Ectodermal cell (in vitro differentiated cells): Measurements from ENCODE around the gene CIAPIN1.

ENCODE experiments used
- H3K27ac ChIP-seq: 2 replicates; pipeline ENCODE4 v1.7.0; 2013; ENCODE audit warnings: mild to moderate bottlenecking, low read depth, low read length; ENCODE audit not compliant: insufficient read depth, poor library complexity, severe bottlenecking
- H3K27me3 ChIP-seq: 2 replicates; pipeline ENCODE4 v1.7.0; 2013; ENCODE audit warnings: mild to moderate bottlenecking, low read length; ENCODE audit not compliant: insufficient read depth, control insufficient read depth, poor library complexity, severe bottlenecking
- H3K36me3 ChIP-seq: one replicate; pipeline ENCODE4 v1.7.0; 2013; ENCODE audit warnings: low read length; ENCODE audit not compliant: control insufficient read depth, insufficient read depth
- H3K4me1 ChIP-seq: one replicate; pipeline ENCODE4 v1.7.0; 2013; ENCODE audit warnings: low read length; ENCODE audit not compliant: control insufficient read depth, insufficient read depth
- H3K4me3 ChIP-seq: 2 replicates; pipeline ENCODE4 v1.7.0; 2013; ENCODE audit warnings: low read depth, low read length, control low read depth; ENCODE audit not compliant: insufficient read depth
- H3K9me3 ChIP-seq: 2 replicates; pipeline ENCODE4 v1.7.0; 2013; ENCODE audit warnings: mild to moderate bottlenecking, low read length, moderate library complexity; ENCODE audit not compliant: control insufficient read depth
- WGBS, 2 experiments: methylation state at CpG; one replicate each; pipeline ENCODE4 v1.1.7; 2013; ENCODE audit warnings: missing lambda C conversion rate in 2 of 2; 5-methylcytosine and 5-hydroxymethylcytosine counted together

The CIAPIN1 gene

GRCh38 chr16:57475711-57476339 is 28.6 kb upstream of the CIAPIN1 start:
- 6 to 12% methylated on average over 12 of the region's 12 CpGs for WGBS, 2 experiments
- no peak overlapping the region for H3K4me3 ChIP-seq
- no peak overlapping the region for H3K27ac ChIP-seq
- peaks cover 40% of the 10 kb centered on the region for H3K4me1 ChIP-seq
- no peaks in the 10 kb centered on the region for H3K27me3 ChIP-seq
- H3K9me3 ChIP-seq, result no peaks in the 10 kb centered on the region
- peaks cover 2% of the 10 kb centered on the region for H3K36me3 ChIP-seq

DNA sequence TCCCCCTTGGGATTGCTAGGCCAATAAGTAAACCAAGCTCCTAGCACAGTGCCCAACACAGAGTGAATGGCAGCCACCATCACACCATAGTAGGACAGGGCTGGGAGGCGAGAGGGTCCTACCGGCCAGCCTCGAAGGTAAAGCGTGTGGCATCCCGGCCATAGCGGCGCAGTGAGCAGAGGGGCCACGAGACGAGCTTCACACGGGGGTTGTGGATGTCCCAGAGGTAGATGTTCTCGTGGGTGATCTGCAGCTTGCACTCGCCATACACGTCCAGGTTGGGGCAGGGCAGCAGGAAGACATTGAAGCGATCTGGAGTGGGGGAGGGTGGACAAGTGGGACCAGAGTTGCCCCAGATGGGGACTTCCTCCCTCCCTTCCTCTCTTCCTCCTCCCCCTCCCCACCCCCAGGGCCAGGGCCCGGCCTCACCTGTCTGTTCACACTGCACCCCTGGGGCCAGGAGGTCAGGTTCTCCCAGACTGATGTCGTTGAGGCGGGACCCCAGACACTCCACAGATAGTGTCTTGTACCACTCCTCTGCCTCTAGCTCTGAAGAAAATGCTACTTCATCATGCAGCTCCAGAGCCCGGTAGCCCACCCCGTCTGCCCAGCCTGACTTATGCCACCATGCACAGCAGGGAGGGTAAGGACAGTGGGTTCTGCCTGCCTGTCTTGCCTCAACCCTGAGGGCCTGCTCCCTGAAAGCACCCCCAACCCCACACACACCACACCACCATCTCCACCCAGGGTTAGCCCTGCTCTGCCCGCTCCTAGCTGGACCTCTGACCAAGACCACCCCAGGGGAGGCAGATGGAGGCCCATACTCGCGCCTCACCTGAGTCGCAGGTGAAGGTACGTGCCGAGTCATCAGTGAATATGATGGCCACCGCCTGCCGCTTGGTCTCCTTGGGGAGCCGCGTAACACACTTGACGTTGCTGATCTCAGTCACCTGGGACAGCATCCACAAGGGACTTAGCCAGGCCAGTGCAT is 27.8 kb upstream of the CIAPIN1 start:
- no peak overlapping the region for H3K27ac ChIP-seq
- peaks cover 36% of the 10 kb centered on the region for H3K4me1 ChIP-seq
- no peaks in the 10 kb centered on the region for H3K27me3 ChIP-seq
- 89 to 90% methylated on average over 30 of the region's 30 CpGs for WGBS, 2 experiments
- no peaks in the 10 kb centered on the region for H3K9me3 ChIP-seq
- H3K4me3 ChIP-seq, result no peak overlapping the region
- H3K36me3 ChIP-seq, result peaks cover 11% of the 10 kb centered on the region

- WGBS, 2 experiments, result 92 to 96% methylated on average over 8 of the region's 8 CpGs
- H3K4me1 ChIP-seq, result peaks cover 26% of the 10 kb centered on the region
- no peaks in the 10 kb centered on the region for H3K9me3 ChIP-seq
- peaks cover 19% of the 10 kb centered on the region for H3K36me3 ChIP-seq
- H3K27ac ChIP-seq, result no peak overlapping the region
- no peaks in the 10 kb centered on the region for H3K27me3 ChIP-seq
- H3K4me3 ChIP-seq, result no peak overlapping the region
Measured at GRCh38 chr16:57473906-57474305, 26.7 kb upstream of the CIAPIN1 start.

DNA sequence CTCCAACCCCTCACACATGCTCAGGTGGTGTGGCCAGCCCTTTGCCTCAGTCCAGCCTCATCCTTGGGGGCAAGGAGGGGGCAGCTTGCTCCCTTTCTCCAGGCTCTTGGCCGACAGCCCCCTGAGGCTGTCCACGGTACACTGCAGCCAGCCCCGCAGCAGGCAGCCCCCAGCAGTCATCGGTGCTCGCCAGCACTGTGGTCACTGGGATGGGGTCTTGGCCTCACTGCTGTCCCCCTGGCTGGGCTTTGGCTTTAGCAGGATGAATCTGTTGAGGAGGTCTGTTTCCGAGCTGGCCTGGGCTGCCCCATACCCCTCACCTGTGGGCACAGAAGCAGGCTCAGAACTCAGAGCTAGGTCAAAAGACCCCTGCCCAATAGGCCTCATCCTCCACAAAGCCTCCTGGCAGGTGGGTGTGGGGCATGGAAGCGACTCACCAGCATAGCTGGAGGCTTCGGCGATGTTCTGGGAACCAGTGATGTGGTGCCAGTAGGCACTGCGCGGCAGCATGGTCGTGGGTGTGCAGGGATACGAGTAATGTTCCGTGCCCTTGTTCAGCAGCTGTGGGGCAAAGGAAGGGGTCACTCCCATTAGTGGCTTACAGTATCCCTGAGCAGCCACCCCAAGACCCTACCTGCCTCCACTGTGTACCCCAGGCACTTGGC is 26.1 kb upstream of the CIAPIN1 start:
- peaks cover 26% of the 10 kb centered on the region for H3K4me1 ChIP-seq
- no peaks in the 10 kb centered on the region for H3K27me3 ChIP-seq
- H3K27ac ChIP-seq, result no peak overlapping the region
- H3K4me3 ChIP-seq, result no peak overlapping the region
- H3K9me3 ChIP-seq, result no peaks in the 10 kb centered on the region
- H3K36me3 ChIP-seq, result peaks cover 19% of the 10 kb centered on the region
- 92 to 95% methylated on average over 14 of the region's 14 CpGs for WGBS, 2 experiments

DNA sequence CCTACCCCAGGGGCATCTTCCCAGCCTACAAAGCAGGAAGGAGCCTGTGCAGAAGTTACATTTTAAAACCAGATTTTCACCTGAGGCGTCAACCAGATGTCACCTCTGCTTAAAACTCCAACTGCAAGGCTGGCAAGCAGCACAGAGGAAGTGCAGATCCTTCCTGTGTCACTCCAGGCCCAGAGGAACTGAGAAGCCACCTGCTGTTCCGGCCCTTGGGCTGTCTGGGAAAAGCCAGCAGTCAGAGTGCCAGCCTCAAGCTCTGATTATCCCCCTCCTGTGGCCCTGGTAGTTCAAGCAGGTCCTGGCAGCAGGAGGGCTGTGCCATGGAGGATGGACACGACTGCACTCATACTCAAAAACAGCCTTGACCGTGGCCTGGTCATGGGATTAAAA is 25.5 kb upstream of the CIAPIN1 start:
- H3K4me1 ChIP-seq, result peaks cover 22% of the 10 kb centered on the region
- H3K4me3 ChIP-seq, result no peak overlapping the region
- H3K27me3 ChIP-seq, result no peaks in the 10 kb centered on the region
- H3K9me3 ChIP-seq, result no peaks in the 10 kb centered on the region
- no peak overlapping the region for H3K27ac ChIP-seq
- peaks cover 19% of the 10 kb centered on the region for H3K36me3 ChIP-seq
- WGBS, 2 experiments, result 61 to 78% methylated on average over 3 to 4 of the region's 4 CpGs

GRCh38 chr16:57471852-57472664 is 24.9 kb upstream of the CIAPIN1 start:
- WGBS, 2 experiments, result 46 to 49% methylated on average over 10 of the region's 10 CpGs
- Histone ChIP-seq H3K4me1 (peaks cover 16% of the 10 kb centered on the region), H3K36me3 (peaks cover 19% of the 10 kb centered on the region), H3K4me3 (no peak overlapping the region), H3K27ac (no peak overlapping the region), H3K27me3 (no peaks in the 10 kb centered on the region), H3K9me3 (no peaks in the 10 kb centered on the region)

DNA sequence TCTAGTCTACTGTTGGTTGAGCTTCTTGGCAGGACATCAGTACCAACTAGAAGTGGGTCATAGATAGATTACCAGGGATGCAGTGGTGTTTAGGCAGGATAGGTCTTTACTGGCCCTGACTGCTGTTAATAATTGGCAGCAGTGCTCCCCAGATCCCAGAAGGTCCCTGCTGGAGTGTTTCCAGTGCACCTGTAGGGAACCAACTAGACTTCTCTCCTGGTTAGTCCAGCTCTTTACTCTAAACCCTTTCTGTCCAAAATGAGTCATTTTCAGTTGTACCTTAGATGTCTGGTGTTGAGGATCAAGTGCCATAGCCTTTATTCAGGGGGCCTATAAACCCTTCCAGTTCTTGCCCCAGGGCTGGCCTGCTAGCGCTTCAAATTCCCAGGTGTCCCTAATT is 24.0 kb upstream of the CIAPIN1 start:
- WGBS, 2 experiments, result 92 to 96% methylated on average over 1 of the region's 1 CpG
- Histone ChIP-seq H3K4me1 (peaks cover 7% of the 10 kb centered on the region), H3K27ac (no peak overlapping the region), H3K36me3 (peaks cover 21% of the 10 kb centered on the region), H3K4me3 (no peak overlapping the region), H3K9me3 (no peaks in the 10 kb centered on the region), H3K27me3 (no peaks in the 10 kb centered on the region)

DNA sequence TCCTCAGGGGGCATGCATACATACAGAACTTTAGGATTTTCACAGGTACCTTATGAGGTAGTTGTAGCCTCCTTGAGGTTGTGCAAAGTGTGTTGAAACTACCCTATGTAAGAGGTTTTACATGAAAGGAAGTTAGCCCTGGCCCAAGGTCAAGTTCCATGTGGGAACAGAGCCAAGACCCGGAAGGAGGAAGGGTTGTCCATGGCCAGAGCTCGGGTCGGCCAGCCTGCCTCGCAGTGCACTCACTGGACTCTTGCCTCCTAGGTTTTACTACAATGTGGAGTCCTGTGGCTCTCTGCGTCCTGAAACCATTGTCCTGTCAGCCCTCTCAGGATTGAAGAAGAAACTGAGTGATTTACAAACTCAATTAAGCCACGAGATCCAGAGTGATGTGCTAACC is 23.5 kb upstream of the CIAPIN1 start:
- Histone ChIP-seq H3K4me1 (peaks cover 5% of the 10 kb centered on the region), H3K9me3 (no peaks in the 10 kb centered on the region), H3K27ac (no peak overlapping the region), H3K27me3 (no peaks in the 10 kb centered on the region), H3K36me3 (peaks cover 26% of the 10 kb centered on the region), H3K4me3 (no peak overlapping the region)
- 88 to 89% methylated on average over 6 of the region's 6 CpGs for WGBS, 2 experiments

DNA sequence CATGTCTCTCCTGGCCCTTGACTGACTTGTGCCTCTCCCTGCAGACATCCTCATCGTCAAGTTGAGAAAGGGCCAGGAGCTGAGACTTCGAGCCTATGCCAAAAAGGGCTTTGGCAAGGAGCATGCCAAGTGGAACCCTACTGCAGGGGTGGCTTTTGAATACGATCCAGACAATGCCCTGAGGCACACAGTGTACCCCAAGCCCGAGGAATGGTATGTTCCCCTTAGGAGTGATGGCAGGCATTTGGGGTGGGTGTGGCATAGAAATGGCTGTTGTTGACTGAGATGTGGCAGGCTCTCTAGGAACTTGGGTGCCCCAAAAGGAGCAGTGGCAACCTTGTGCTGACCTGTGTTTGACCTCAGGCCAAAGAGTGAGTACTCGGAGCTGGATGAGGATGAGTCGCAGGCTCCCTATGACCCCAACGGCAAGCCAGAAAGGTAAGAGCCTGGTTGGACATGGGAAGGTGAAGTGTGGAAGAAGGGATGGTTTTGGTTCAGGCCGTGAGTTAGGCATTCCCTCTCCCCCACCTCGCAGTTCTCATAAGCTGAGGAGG is 22.8 kb upstream of the CIAPIN1 start:
- no peak overlapping the region for H3K4me3 ChIP-seq
- 93 to 94% methylated on average over 9 of the region's 9 CpGs for WGBS, 2 experiments
- H3K27me3 ChIP-seq, result no peaks in the 10 kb centered on the region
- peaks cover 5% of the 10 kb centered on the region for H3K4me1 ChIP-seq
- peaks cover 27% of the 10 kb centered on the region for H3K36me3 ChIP-seq
- no peaks in the 10 kb centered on the region for H3K9me3 ChIP-seq
- no peak overlapping the region for H3K27ac ChIP-seq
